ENCODE measurements around the gene FDXR. TPM values are rescaled to one million over a fixed set of nuclear protein-coding genes. Genes with fewer than 3 reads are reported as not detected.
"Not testable (repeated sequence)": the region's sequence is repeated elsewhere in the genome, so short reads cannot be mapped to it uniquely, and the experiment has no call there.

Gene FDXR
- polyA plus RNA-seq, 2 of the 4 experiments (the other 2 are of a cell fraction), result 32.5 to 43.3 TPM

- ATAC-seq; H3K9me3 ChIP-seq; H3K27ac ChIP-seq; H3K4me1 ChIP-seq; POLR2A ChIA-PET; H3K4me3 ChIP-seq; DNase-seq (ENCODE audit: low read depth in 1 of 2, low spot score in 1 of 2); FAIRE-seq; H3K4me2 ChIP-seq: not testable (repeated sequence)
- CTCF ChIA-PET, result interaction anchor here (2.1 to 3.2 kb wide), 3 partner anchors 11 to 52 kb away, joined by 6 to 14 read pairs (median 11); partner anchors contain the start of gene OTOP2
- WGBS (ENCODE audit: missing lambda C conversion rate), result 39% methylated on average over 4 of the region's 4 CpGs
These were observed 36.3 kb upstream of the FDXR start for GRCh38 chr17:74909097-74909496.

- ChIA-PET POLR2A (no interaction called here), CTCF (interaction anchor here (1.2 to 5.8 kb wide), 8 partner anchors 13 to 54 kb away, joined by 3 to 44 read pairs (median 7); partner anchors contain the start of genes FADS6, OTOP2 and USH1G)
- Histone ChIP-seq H3K4me1 (no peaks in the 10 kb centered on the region), H3K4me2 (no peak overlapping the region), H3K9me3 (no peaks in the 10 kb centered on the region), H3K27ac (no peak overlapping the region), H3K4me3 (no peak overlapping the region)
- FAIRE-seq, result no peak
- ATAC-seq, result no peak
- no peak for DNase-seq (ENCODE audit: low read depth in 1 of 2, low spot score in 1 of 2)
- TF ChIP-seq TP53 (CRISPR knock-in tag; IDR thresholded peaks at IDR 0.05) (no peak), BHLHE40 (IDR thresholded peaks at IDR 0.05; ENCODE audit: low read depth, low read length) (no peak), FOSL2 (IDR thresholded peaks at IDR 0.05) (no peak), FOSL2 (CRISPR knock-in tag; IDR thresholded peaks at IDR 0.05) (no peak), MAFK (IDR thresholded peaks at IDR 0.05; ENCODE audit: partially characterized antibody) (no peak)
- 90% methylated on average over 34 of the region's 34 CpGs for WGBS (ENCODE audit: missing lambda C conversion rate)
These were observed 34.2 kb upstream of the FDXR start for GRCh38 chr17:74907012-74907411.

GRCh38 chr17:74906214-74906793 is 33.5 kb upstream of the FDXR start:
- POLR2A ChIA-PET, result interaction anchor here (1.4 kb wide), 1 partner anchor 33 kb away, joined by 6 read pairs; the partner anchor contains the start of gene FDXR
- peak; percentile 46 for TF ChIP-seq MAFK (IDR thresholded peaks at IDR 0.05; ENCODE audit: partially characterized antibody)
- 45% methylated on average over 6 of the region's 6 CpGs for WGBS (ENCODE audit: missing lambda C conversion rate)
- H3K4me1 ChIP-seq, ATAC-seq, H3K4me3 ChIP-seq, FAIRE-seq, H3K27ac ChIP-seq, H3K4me2 ChIP-seq, H3K9me3 ChIP-seq: not testable (repeated sequence)
- CTCF ChIA-PET, result interaction anchor here (0.7 to 5.8 kb wide), 9 partner anchors 12 to 208 kb away, joined by 3 to 44 read pairs (median 6); partner anchors contain the start of genes FADS6, OTOP2 and USH1G
- peak in 1 of 2 experiments; percentile 42 for DNase-seq (ENCODE audit: low read depth in 1 of 2, low spot score in 1 of 2)

GRCh38 chr17:74904687-74905409 is 32.1 kb upstream of the FDXR start:
- POLR2A ChIA-PET, result interaction anchor here (0.6 kb wide), 1 partner anchor 132 kb away, joined by 10 read pairs; no protein-coding TSS in a partner anchor
- H3K4me2 ChIP-seq, result no peak overlapping the region
- WGBS (ENCODE audit: missing lambda C conversion rate), result 57% methylated on average over 7 of the region's 7 CpGs
- no peak for TF ChIP-seq KDM5A (IDR thresholded peaks at IDR 0.05)
- TF ChIP-seq ELK1 (IDR thresholded peaks at IDR 0.05; ENCODE audit: low read depth, low read length), result no peak
- TF ChIP-seq NR3C1 (IDR thresholded peaks at IDR 0.05), result no peak
- no peak for TF ChIP-seq HMGXB4 (CRISPR knock-in tag; IDR thresholded peaks at IDR 0.05; ENCODE audit: borderline replicate concordance)
- no peak for TF ChIP-seq HOXB13 (CRISPR knock-in tag; IDR thresholded peaks at IDR 0.05; ENCODE audit: low read depth)
- no peak for TF ChIP-seq FOSB (CRISPR knock-in tag; IDR thresholded peaks at IDR 0.05)
- TF ChIP-seq HOXB5 (CRISPR knock-in tag; IDR thresholded peaks at IDR 0.05), result no peak
- no peak for TF ChIP-seq KDM1A (IDR thresholded peaks at IDR 0.05; ENCODE audit: low read depth)
- TF ChIP-seq CTCF (IDR thresholded peaks at IDR 0.05), result no peak
- TF ChIP-seq ZC3H11A (IDR thresholded peaks at IDR 0.05), result no peak
- TF ChIP-seq HEYL (CRISPR knock-in tag; IDR thresholded peaks at IDR 0.05), result no peak
- TF ChIP-seq BHLHE40 (IDR thresholded peaks at IDR 0.05; ENCODE audit: low read depth, low read length), result no peak
- TF ChIP-seq ESRRA (IDR thresholded peaks at IDR 0.05; ENCODE audit: borderline replicate concordance, low read length), result no peak
- TF ChIP-seq RNF2 (IDR thresholded peaks at IDR 0.05; ENCODE audit: borderline replicate concordance, low read depth), result no peak
- no peak for TF ChIP-seq NFE2L2 (conservative IDR thresholded peaks at IDR 0.05; ENCODE audit: low read length)
- TF ChIP-seq ATOH8 (CRISPR knock-in tag; IDR thresholded peaks at IDR 0.05; ENCODE audit: low read depth), result no peak
- TF ChIP-seq HES2 (IDR thresholded peaks at IDR 0.05), result no peak
- no peak for TF ChIP-seq FOXS1 (CRISPR knock-in tag; IDR thresholded peaks at IDR 0.05)
- TF ChIP-seq RARB (CRISPR knock-in tag; IDR thresholded peaks at IDR 0.05), result no peak
- DNase-seq (ENCODE audit: low read depth in 1 of 2, low spot score in 1 of 2) (no peak), FAIRE-seq (no peak), ATAC-seq (no peak)
- no peak overlapping the region for H3K27ac ChIP-seq
- CTCF ChIA-PET, result interaction anchor here (1.0 to 5.8 kb wide), 7 partner anchors 9 to 210 kb away, joined by 3 to 44 read pairs (median 6); partner anchors contain the start of genes OTOP2 and USH1G
- H3K4me1 ChIP-seq, result no peaks in the 10 kb centered on the region
- H3K4me3 ChIP-seq, result no peak overlapping the region
- H3K9me3 ChIP-seq, result no peaks in the 10 kb centered on the region
